Heart right ventricle (tissue), 16 donors: ENCODE results near the gene ATL2. TPM values are rescaled to one million over a fixed set of nuclear protein-coding genes. Genes with fewer than 3 reads are reported as not detected.

ENCODE experiments used
- ATAC-seq, 8 donors: fragments of 200-7000 bp; cut with Tn5 transposase; one replicate each; pipeline ENCODE4 v1.9.1; 2020; ENCODE audit warnings: mild to moderate bottlenecking in 8 of 8, moderate library complexity in 8 of 8, moderate number of reproducible peaks in 1 of 8
- DNase-seq, 2 donors: peaks; one replicate each; pipeline ENCODE4 v3.0.0-alpha.2; 2020
- H3K27ac ChIP-seq, 10 donors: fragments of 200-600 bp; sonication (generic) in 2 of 10; one replicate each; pipeline versions ENCODE4 v1.5.0 to v1.8.0; 2020 to 2022; ENCODE audit warnings: mild to moderate bottlenecking in 3 of 10
- H3K27me3 ChIP-seq, 7 donors: fragments of 200-600 bp; one replicate each; pipeline ENCODE4 v1.8.0; 2021 to 2022; ENCODE audit warnings: mild to moderate bottlenecking in 2 of 7
- H3K36me3 ChIP-seq, 9 donors: fragments of 200-600 bp; sonication (generic) in 1 of 9; one replicate each; pipeline versions ENCODE4 v1.5.0 to v1.8.0; 2020 to 2022; ENCODE audit warnings: mild to moderate bottlenecking in 2 of 9
- H3K4me1 ChIP-seq, 9 donors: fragments of 200-600 bp; sonication (generic) in 1 of 9; one replicate each; pipeline versions ENCODE4 v1.5.0 to v1.8.0; 2020 to 2022; ENCODE audit warnings: mild to moderate bottlenecking in 4 of 9
- H3K4me3 ChIP-seq, 10 donors: fragments of 200-600 bp; sonication (generic) in 2 of 10; one replicate each; pipeline versions ENCODE4 v1.5.0 to v1.8.0; 2020 to 2022; ENCODE audit warnings: mild to moderate bottlenecking in 7 of 10, moderate library complexity in 2 of 10
- H3K9me3 ChIP-seq, 11 donors: fragments of 200-600 bp in 10 of 11; sonication (generic) in 2 of 11; one replicate each; pipeline versions ENCODE4 v1.5.0 to v1.8.0; 2013 to 2022; ENCODE audit warnings: mild to moderate bottlenecking in 2 of 11, control low read depth in 1 of 11, moderate library complexity in 1 of 11
- WGBS, 2 donors: extraction: QIAGEN DNeasy Blood & Tissue Kit; methylation state at CpG; one replicate each; pipeline ENCODE4 v1.1.7; 2013; ENCODE audit warnings: inconsistent platforms in 1 of 2; 5-methylcytosine and 5-hydroxymethylcytosine counted together
- intact Hi-C, 10 donors: fragments of 100-400 bp; cut with DNase I; formaldehyde crosslinking; loops; one replicate each; pipeline versions ENCODE4 v1.11.1 to v1.14.2; 2022
- polyA plus RNA-seq, 2 donors: library from polyadenylated mRNA; stranded (reverse); fragments of 200-250 nt; gene quantifications; one replicate each; pipeline ENCODE4 v1.2.3, GENCODE V29; 2013
- total RNA-seq, 10 donors: library from RNA; stranded (reverse); fragmentation: NEBNext Ultra II Directional in 3 of 10; extraction: Animal tissue kit (Norgen Biotek cat#: 25700) in 3 of 10; gene quantifications; one replicate each; pipeline versions ENCODE4 v1.2.1 to v1.2.4, GENCODE V29; 2021 to 2023
- TF ChIP-seq, protein P1 (sequence below), 9 donors: fragments of 200-600 bp; sonication (generic) in 2 of 9; IDR thresholded peaks; one replicate each; pipeline versions ENCODE4 v1.5.0 to v1.8.0; 2021 to 2022; ENCODE audit warnings: antibody characterized with exemption in 9 of 9, mild to moderate bottlenecking in 5 of 9, moderate library complexity in 1 of 9
- donor health status: Arrhythmogenic right ventricular cardiomyopathy.
- donor health status: ischemic (EF 13 %, LVEDD 7.1; RV severe dilation, severe dysfunction).
- donor health status: healthy with polysubstance abuse.
- donor health status: DM: no; HTN: yes; CAD: no.
- donor health status: DM: no; HTN: no; CAD: no.
- donor health status: ischemic (EF 25% LVEDD 6.9; RV normal size, moderate dysfunction).
- donor health status: ischemic (EF 25% LVEDD 5.7; RV mildly dilated, moderate dysfunction).
- donor health status: healthy.
- donor health status: DM: yes; HTN: yes; CAD: no.
- donor health status: Ischemic cardiomyopathy.
- donor health status: ischemic (EF 35%, LVEDD 5.7; RV mildly dilated, moderate dysfunction).
- donor health status: nonischemic (EF 11% LVEDD 7.7; RV severe dilation, severe dysfunction).
- donor health status: DM: yes; HTN: yes; CAD: no.
- donor health status: PGD.
- donor health status: ischemic (EF 29% LVEDD 5.4; RV normal size, mild dysfunction).
- donor health status: nonischemic (EF 23%, LVEDD 6.1; RV moderate dilation, normal function).

Gene ATL2
- total and polyA plus RNA-seq, 12 donors, result 14.1 to 46.2 (median 30.2) TPM

DNA sequence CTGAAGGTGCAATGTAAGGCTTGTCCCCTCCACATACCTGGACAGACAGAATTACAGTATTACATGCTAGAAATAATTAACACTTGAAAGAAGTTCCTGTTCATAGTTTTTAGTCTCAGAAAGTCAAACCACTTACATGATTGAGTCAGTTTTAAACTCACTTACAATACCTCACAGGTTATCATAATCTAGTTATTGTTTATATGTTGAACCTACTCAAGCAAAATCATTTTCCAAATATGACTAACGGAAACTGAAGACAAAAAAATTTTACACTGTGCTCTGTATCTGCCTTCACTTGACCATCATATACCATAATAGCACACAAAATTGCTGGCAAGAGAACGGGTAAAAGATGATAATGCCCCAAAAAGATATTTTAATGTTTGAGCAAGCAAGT, 78.5 kb downstream of the ATL2 start:
- H3K9me3 ChIP-seq, result no peaks in the 10 kb centered on the region
- DNase-seq (no peak), ATAC-seq (no peak)
- WGBS, 2 donors, result 93 to 95% methylated on average over 2 of the region's 2 CpGs
- intact Hi-C loops, result no loop called here
- no peak overlapping the region for H3K4me3 ChIP-seq
- no peaks in the 10 kb centered on the region for H3K27me3 ChIP-seq
- peaks cover 0 to 93% (median 44%) of the 10 kb centered on the region in 9 donors for H3K36me3 ChIP-seq
- H3K4me1 ChIP-seq, result peaks cover 0 to 10% (median 0%) of the 10 kb centered on the region in 9 donors
- TF ChIP-seq, protein P1, sequence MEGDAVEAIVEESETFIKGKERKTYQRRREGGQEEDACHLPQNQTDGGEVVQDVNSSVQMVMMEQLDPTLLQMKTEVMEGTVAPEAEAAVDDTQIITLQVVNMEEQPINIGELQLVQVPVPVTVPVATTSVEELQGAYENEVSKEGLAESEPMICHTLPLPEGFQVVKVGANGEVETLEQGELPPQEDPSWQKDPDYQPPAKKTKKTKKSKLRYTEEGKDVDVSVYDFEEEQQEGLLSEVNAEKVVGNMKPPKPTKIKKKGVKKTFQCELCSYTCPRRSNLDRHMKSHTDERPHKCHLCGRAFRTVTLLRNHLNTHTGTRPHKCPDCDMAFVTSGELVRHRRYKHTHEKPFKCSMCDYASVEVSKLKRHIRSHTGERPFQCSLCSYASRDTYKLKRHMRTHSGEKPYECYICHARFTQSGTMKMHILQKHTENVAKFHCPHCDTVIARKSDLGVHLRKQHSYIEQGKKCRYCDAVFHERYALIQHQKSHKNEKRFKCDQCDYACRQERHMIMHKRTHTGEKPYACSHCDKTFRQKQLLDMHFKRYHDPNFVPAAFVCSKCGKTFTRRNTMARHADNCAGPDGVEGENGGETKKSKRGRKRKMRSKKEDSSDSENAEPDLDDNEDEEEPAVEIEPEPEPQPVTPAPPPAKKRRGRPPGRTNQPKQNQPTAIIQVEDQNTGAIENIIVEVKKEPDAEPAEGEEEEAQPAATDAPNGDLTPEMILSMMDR (IDR thresholded peaks at IDR 0.05), result no peak
- H3K27ac ChIP-seq, result no peak overlapping the region

DNA sequence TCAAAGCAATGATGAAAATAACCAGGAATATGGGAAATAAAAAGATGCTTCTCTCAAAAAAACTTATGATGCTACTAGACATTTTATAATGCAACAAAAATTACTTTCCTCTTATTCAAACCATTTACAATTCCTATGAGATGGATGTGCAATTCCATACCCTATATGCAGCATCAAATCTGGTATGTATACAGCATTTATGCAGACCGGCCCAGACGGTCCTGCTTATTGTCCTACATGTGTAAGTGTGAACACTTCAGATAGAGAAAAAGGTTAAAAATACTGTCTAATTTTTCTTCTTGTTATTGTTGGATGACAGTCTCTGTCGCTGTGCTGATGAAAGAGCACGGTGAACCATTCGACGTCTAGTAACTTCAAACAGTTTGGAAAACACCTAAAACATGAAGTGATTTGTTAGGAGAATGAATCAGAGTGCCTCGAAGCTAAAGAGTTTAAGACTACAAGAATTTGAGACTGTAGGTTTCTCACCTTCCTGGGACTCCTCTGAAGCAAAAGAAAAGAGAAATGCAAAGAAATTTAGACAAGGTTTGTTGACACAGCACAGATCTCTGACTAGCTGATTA, 80.8 kb downstream of the ATL2 start:
- H3K9me3 ChIP-seq, result no peaks in the 10 kb centered on the region
- no peaks in the 10 kb centered on the region for H3K27me3 ChIP-seq
- intact Hi-C loops, result no loop called here
- H3K27ac ChIP-seq, result no peak overlapping the region
- ATAC-seq (no peak), DNase-seq (no peak)
- TF ChIP-seq, protein P1 (IDR thresholded peaks at IDR 0.05), result no peak
- H3K36me3 ChIP-seq, result peaks cover 0 to 71% (median 44%) of the 10 kb centered on the region in 9 donors
- peaks cover 0 to 3% (median 0%) of the 10 kb centered on the region in 9 donors for H3K4me1 ChIP-seq
- WGBS, 2 donors, result 91 to 94% methylated on average over 7 of the region's 7 CpGs
- H3K4me3 ChIP-seq, result no peak overlapping the region

DNA sequence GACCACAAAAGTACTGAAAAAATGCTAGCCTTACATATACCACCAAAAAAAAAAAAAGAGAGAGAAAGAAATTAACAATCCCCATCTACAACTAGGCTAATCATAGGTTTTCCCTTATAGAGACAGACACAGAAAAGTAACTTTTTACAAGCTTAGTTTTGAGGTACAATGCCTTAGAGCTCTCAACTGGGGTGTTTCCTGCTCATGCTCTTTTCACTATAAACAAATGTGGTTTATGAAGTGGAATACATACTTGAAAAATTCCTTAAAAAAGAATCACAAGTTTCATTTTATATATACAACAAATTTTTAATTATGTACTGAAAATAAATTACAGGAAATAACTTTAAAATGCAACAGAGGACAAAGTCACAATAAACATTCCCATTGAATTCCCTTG, 82.5 kb downstream of the ATL2 start:
- Histone ChIP-seq H3K4me1 (no peaks in the 10 kb centered on the region), H3K36me3 (peaks cover 0 to 56% (median 38%) of the 10 kb centered on the region in 9 donors), H3K4me3 (no peak overlapping the region), H3K27me3 (no peaks in the 10 kb centered on the region), H3K9me3 (no peaks in the 10 kb centered on the region), H3K27ac (no peak overlapping the region)
- ATAC-seq (no peak), DNase-seq (no peak)
- TF ChIP-seq, protein P1 (IDR thresholded peaks at IDR 0.05), result no peak
- intact Hi-C loops, result no loop called here

DNA sequence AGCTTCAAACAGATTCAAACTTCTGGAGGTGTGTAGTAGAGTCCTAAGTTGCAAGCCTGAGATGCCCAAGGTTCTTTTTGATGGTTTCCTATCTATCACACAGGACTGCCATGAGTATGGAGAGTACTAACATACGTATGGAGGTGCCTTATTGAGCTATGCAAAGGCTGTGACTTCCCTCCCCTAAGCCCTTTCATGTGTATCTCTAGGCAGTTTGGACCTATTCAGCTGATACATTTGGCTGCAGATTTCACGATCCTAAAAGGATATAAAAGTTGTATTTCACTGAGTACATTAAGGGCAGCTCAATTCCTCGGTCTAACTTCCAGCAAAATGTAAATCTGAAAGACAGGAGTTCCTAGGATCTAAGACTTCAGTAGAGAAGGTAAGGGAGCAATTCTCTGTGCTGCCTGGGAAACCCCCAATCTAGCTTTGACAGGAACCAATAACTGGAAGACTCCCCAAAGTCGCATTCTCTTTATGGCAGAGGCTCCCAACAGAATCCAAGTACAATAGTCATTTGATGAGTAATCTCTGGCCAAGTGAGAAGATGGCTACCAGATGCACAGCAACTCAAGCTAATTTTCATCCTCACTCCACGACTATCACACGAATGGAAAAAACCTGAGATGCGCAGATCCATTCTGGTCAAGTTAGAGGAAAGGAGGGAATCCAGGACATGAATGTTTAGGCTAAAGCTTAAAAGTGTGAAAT, 83.8 kb downstream of the ATL2 start:
- H3K36me3 ChIP-seq, result peaks cover 0 to 43% (median 28%) of the 10 kb centered on the region in 9 donors
- no peaks in the 10 kb centered on the region for H3K27me3 ChIP-seq
- no peak overlapping the region for H3K4me3 ChIP-seq
- no peaks in the 10 kb centered on the region for H3K9me3 ChIP-seq
- ATAC-seq (no peak), DNase-seq (no peak)
- intact Hi-C loops, result no loop called here
- H3K27ac ChIP-seq, result no peak overlapping the region
- TF ChIP-seq, protein P1 (IDR thresholded peaks at IDR 0.05), result no peak
- WGBS, 2 donors, result 93 to 94% methylated on average over 7 of the region's 7 CpGs
- no peaks in the 10 kb centered on the region for H3K4me1 ChIP-seq
